Stomach (tissue), 9 donors: ENCODE data around the gene NEDD4L. TPM values are rescaled to one million over a fixed set of nuclear protein-coding genes. Genes with fewer than 3 reads are reported as not detected.
"Not testable (repeated sequence)": the region's sequence is repeated elsewhere in the genome, so short reads cannot be mapped to it uniquely, and the experiment has no call there.

Experiments used
- DNase-seq, 2 donors: peaks; one replicate each; pipeline versions ENCODE4 v3.0.0 to v3.0.0-alpha.2; 2013 to 2019
- H3K27ac ChIP-seq, 5 donors: fragments of 200-600 bp in 4 of 5; sonication (generic) in 4 of 5; one replicate each; pipeline ENCODE4 v1.5.1; 2013 to 2019; ENCODE audit warnings: mild to moderate bottlenecking in 1 of 5, moderate library complexity in 1 of 5
- H3K27me3 ChIP-seq, 3 donors: fragments of 200-600 bp; sonication (generic); one replicate each; pipeline ENCODE4 v1.5.1; 2017 to 2019; ENCODE audit warnings: mixed run types in 1 of 3
- H3K36me3 ChIP-seq, 4 donors: fragments of 200-600 bp; sonication (generic); 1 replicate in 3 of 4; 2 replicates in 1 of 4; pipeline ENCODE4 v1.5.1; 2016 to 2019
- H3K4me1 ChIP-seq, 4 donors: fragments of 200-600 bp; sonication (generic); one replicate each; pipeline ENCODE4 v1.5.1; 2016 to 2019
- H3K4me3 ChIP-seq, 4 donors: fragments of 200-600 bp; sonication (generic) in 3 of 4; one replicate each; pipeline ENCODE4 v1.5.1; 2016 to 2019; ENCODE audit warnings: mild to moderate bottlenecking in 1 of 4
- H3K9me3 ChIP-seq, 4 donors: fragments of 200-600 bp; sonication (generic); one replicate each; pipeline ENCODE4 v1.5.1; 2016 to 2019
- EP300 ChIP-seq: sonication (generic); formaldehyde crosslinking; IDR thresholded peaks from one replicate; pipeline ENCODE4 v1.6.1; 2017; ENCODE audit warnings: antibody characterized with exemption
- POLR2A ChIP-seq, 4 donors: fragments of 450-650 bp; IDR thresholded peaks; one replicate each; pipeline ENCODE4 v1.6.1; 2016; ENCODE audit warnings: antibody characterized with exemption in 4 of 4, control low read depth in 2 of 4, mild to moderate bottlenecking in 1 of 4, moderate library complexity in 1 of 4
- POLR2AphosphoS5 ChIP-seq, 3 donors: sonication (generic); formaldehyde crosslinking; IDR thresholded peaks; one replicate each; pipeline ENCODE4 v1.6.1; 2016; ENCODE audit warnings: antibody characterized with exemption in 3 of 3
- WGBS, 5 donors: extraction: QIAGEN DNeasy Blood & Tissue Kit in 3 of 5; methylation state at CpG; one replicate each; pipeline versions ENCODE4 v1.1.5 to v1.1.7; 2013 to 2018; 5-methylcytosine and 5-hydroxymethylcytosine counted together
- intact Hi-C: fragments of 100-400 bp; cut with DNase I; formaldehyde crosslinking; loops from one replicate; pipeline ENCODE4 v1.15.1; 2023; ENCODE audit warnings: low total_unique reads
- polyA plus RNA-seq, 3 donors: library from polyadenylated mRNA; stranded (reverse); fragments of 200-250 nt; gene quantifications; one replicate each; pipeline ENCODE4 v1.2.3, GENCODE V29; 2013
- total RNA-seq, 5 donors: library from RNA; depleted of rRNA; stranded (reverse); fragments of >200 nt; gene quantifications; one replicate each; pipeline versions ENCODE4 v1.1.0 to v1.2.3, GENCODE V29; 2014 to 2016
- TF ChIP-seq, protein P1 (sequence below), 7 experiments: fragments of 450-650 bp in 4 of 7; fragments of 200-600 bp in 3 of 7; sonication (generic) in 3 of 7; IDR thresholded peaks; one replicate each; pipeline ENCODE4 v1.5.1; 2016 to 2019; ENCODE audit warnings: antibody characterized with exemption in 7 of 7, control low read depth in 2 of 7, mild to moderate bottlenecking in 1 of 7
- donor health status: healthy with polysubstance abuse.
- donor health status: Bipolar disorder and iron deficiency.
- donor health status: healthy.

Gene NEDD4L
- total and polyA plus RNA-seq, 8 donors = 46.1 to 315 (median 129) TPM

DNA sequence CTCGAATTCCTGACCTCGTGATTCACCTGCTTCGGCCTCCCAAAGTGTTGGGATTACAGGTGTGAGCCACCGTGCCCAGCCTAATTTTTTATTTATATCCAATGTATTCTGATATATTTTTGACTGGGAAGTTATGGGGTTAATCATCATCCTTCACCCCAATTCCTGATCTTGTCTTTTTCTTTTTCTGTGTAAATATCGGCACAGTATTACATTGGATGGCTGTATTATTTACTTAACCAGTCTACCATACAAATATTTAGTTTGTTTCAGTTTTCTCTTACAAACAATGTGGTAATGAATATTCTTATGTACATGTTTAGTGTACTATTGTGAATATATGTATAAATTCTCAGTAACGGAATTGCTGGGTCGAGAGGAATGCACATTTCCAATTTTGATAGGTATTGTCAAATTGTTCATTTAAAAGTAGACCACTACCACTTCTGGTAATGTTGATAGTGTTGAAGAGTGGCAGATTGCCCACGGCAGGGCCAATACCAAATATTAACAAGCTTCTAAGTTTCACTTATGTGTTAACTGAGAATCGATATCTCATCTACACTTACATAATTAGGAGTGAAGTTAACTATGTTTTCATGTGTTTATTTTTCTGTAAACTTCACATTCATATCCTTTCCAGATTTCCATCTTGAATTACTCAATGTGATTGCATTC, 388.2 kb downstream of the NEDD4L start:
- no peaks in the 10 kb centered on the region for H3K4me1 ChIP-seq
- TF ChIP-seq EP300 = no peak
- TF ChIP-seq, protein P1, sequence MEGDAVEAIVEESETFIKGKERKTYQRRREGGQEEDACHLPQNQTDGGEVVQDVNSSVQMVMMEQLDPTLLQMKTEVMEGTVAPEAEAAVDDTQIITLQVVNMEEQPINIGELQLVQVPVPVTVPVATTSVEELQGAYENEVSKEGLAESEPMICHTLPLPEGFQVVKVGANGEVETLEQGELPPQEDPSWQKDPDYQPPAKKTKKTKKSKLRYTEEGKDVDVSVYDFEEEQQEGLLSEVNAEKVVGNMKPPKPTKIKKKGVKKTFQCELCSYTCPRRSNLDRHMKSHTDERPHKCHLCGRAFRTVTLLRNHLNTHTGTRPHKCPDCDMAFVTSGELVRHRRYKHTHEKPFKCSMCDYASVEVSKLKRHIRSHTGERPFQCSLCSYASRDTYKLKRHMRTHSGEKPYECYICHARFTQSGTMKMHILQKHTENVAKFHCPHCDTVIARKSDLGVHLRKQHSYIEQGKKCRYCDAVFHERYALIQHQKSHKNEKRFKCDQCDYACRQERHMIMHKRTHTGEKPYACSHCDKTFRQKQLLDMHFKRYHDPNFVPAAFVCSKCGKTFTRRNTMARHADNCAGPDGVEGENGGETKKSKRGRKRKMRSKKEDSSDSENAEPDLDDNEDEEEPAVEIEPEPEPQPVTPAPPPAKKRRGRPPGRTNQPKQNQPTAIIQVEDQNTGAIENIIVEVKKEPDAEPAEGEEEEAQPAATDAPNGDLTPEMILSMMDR (IDR thresholded peaks at IDR 0.05) = no peak

DNA sequence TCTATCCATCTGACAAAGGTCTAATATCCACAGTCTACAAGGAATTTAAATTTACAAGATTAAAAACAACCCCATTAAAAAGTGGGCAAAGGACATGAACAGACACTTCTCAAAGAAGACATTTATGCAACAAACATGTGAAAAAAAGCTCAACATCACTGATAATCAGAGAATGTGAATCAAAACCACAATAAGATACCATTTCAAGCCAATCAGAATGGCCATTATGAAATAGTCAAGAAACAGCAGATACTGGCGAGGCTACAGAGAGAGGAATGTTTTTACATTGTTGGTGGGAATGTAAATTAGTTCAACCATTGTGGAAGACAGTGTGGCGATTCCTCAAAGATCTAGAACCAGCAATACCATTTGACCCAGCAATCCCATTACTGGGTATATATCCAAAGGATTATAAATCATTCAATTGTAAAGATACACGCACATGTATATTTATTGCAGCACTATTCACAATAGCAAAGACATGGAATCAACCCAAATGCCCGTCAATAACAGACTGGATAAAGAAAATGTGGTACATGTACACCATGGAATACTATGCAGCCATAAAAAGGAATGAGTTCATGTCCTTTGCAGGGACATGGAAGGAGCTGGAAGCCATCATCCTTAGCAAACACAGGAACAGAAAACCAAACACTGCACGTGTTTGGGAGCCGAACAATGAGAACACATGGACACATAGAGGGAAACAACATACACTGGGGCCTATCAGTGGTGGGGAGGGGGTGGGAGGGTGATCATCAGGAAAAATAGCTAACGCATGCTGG, 391.4 kb downstream of the NEDD4L start:
- intact Hi-C loops, H3K9me3 ChIP-seq, DNase-seq: not testable (repeated sequence)

More for the DNA sequence above, 388.2 kb downstream of the NEDD4L start:
- 64 to 78% (median 74%) methylated on average over 9 of the region's 9 CpGs for WGBS, 5 donors
- Histone ChIP-seq H3K36me3 (no peaks in the 10 kb centered on the region), H3K4me3 (no peak overlapping the region), H3K9me3 (no peaks in the 10 kb centered on the region), H3K27me3 (no peaks in the 10 kb centered on the region), H3K27ac (no peak overlapping the region)
- intact Hi-C loops = no loop called here
- DNase-seq = no peak

DNA sequence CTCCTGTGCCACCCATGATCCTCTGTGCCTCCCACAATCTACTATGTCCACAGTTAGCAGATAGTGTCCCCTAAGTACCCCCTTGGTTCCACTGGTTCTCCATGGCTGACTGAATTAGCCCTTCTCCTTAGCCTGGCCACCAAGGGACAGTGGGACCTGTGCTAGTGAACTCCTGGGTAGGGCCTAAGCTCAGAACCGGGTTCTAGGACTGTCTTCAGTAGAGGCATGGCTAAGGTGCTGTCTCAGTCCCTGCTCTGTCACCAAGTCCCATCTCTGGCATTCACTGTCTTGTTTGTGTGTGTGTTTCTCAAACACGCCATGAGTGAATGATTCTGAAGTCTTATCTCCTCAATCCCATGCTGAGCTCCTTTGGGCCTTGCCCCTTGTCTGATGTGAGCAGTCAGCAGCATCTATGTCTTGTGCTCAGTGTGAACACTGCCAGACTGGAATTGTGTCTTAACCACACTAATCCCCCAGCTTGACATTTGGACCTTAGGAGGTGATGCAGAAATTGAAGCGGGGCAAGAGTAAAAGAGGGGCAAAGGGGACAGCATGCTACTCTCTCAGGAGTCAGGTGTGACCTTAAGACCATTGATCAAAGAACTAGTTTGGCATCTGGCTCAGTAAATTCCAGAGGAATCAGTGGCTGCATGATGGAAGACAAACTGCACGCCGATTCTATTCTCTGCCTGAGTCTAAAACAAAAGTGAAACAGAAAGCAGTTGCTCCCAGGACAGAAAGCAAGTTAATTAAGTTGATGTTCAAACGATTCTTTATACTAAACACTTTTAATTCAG, 394.3 kb downstream of the NEDD4L start:
- H3K4me1 ChIP-seq = peaks cover 5 to 14% (median 12%) of the 10 kb centered on the region in 4 donors
- intact Hi-C loops = no loop called here
- peak overlapping the region in 1 of 5 donors; percentile 3 for H3K27ac ChIP-seq
- TF ChIP-seq POLR2A (IDR thresholded peaks at IDR 0.05) (no peak), POLR2AphosphoS5 (IDR thresholded peaks at IDR 0.05) (no peak), EP300 (no peak)
- TF ChIP-seq, protein P1 (IDR thresholded peaks at IDR 0.05) = no peak
- DNase-seq = peak in 1 of 2 donors; percentile 59
- H3K36me3 ChIP-seq = no peaks in the 10 kb centered on the region
- 28 to 34% (median 31%) methylated on average over 6 of the region's 6 CpGs for WGBS, 5 donors
- no peaks in the 10 kb centered on the region for H3K9me3 ChIP-seq
- H3K27me3 ChIP-seq = no peaks in the 10 kb centered on the region
- H3K4me3 ChIP-seq = peak overlapping the region; percentile 20 to 37 (median 36)

More for the DNA sequence above, 391.4 kb downstream of the NEDD4L start:
- not testable (repeated sequence) for H3K4me3 ChIP-seq, H3K36me3 ChIP-seq, H3K27me3 ChIP-seq, H3K27ac ChIP-seq
- WGBS, 5 donors = 76 to 92% (median 86%) methylated on average over 7 of the region's 7 CpGs
- peaks cover 5 to 14% (median 12%) of the 10 kb centered on the region in 4 donors for H3K4me1 ChIP-seq

DNA sequence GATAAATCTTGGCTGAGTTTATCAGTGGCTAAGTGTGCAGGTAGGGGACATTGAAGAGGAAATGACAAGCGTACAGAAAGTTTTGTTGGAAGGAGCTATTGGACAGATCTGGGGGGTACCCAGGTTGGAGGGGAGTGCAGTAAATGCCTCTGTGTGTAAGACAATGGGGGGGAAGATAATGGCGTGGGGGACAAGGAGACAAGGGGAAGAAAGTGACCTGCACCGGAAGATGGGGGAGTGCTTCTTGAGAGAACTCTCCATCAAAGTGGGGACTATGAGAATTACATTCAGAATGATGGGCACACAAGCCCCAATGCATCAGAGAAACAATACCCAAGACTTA, 394.9 kb downstream of the NEDD4L start:
- TF ChIP-seq, protein P1 (IDR thresholded peaks at IDR 0.05) = no peak
- TF ChIP-seq POLR2AphosphoS5 (IDR thresholded peaks at IDR 0.05) = no peak
- no peak for TF ChIP-seq POLR2A (IDR thresholded peaks at IDR 0.05)
- no peak for TF ChIP-seq EP300
- no peak for DNase-seq
- WGBS, 5 donors = 26 to 51% (median 45%) methylated on average over 3 of the region's 3 CpGs
- peak overlapping the region in 1 of 5 donors; percentile 3 for H3K27ac ChIP-seq
- no peaks in the 10 kb centered on the region for H3K9me3 ChIP-seq
- H3K36me3 ChIP-seq = no peaks in the 10 kb centered on the region
- H3K27me3 ChIP-seq = no peaks in the 10 kb centered on the region
- peak overlapping the region; percentile 20 to 37 (median 36) for H3K4me3 ChIP-seq
- H3K4me1 ChIP-seq = peaks cover 5 to 14% (median 12%) of the 10 kb centered on the region in 4 donors
- intact Hi-C loops = no loop called here
